IMR-90 (cell line): ENCODE results near the gene ANKFY1. TPM values are rescaled to one million over a fixed set of nuclear protein-coding genes. Genes with fewer than 3 reads are reported as not detected.

ENCODE experiments used
- ATAC-seq: fragments of 200-7000 bp; cut with Tn5 transposase; 2 replicates; pipeline ENCODE4 v1.9.1; 2020; ENCODE audit warnings: low read depth, mild to moderate bottlenecking, moderate library complexity
- BruUV-seq: library from RNA; stranded (reverse); fragments of 400-500 nt; replicated peaks from 2 replicates; lab custom pipeline; 2021; lab: Mats Ljungman, UMichigan
- CTCF ChIA-PET: fragments of 300-600 bp; formaldehyde crosslinking; extraction: SDS; loops from one replicate; lab custom pipeline; 2021; ENCODE audit warnings: antibody characterized with exemption; lab: Yijun Ruan, JAX
- POLR2A ChIA-PET: fragments of 300-600 bp; sonication (Branson Sonifier 250); formaldehyde crosslinking; loops from one replicate; lab custom pipeline; 2022; ENCODE audit warnings: antibody characterized with exemption; ENCODE audit not compliant: unreplicated experiment; lab: Charles Lee
- DNase-seq: peaks from one replicate; pipeline ENCODE4 v3.0.0; 2013
- H2AFZ ChIP-seq: replicated peaks from 2 replicates; pipeline ENCODE3; 2013; ENCODE audit warnings: low read length, mild to moderate bottlenecking; ENCODE audit not compliant: poor library complexity
- H2AK5ac ChIP-seq: 2 replicates; pipeline ENCODE4 v1.6.1; 2013; ENCODE audit warnings: low read depth, low read length, inconsistent platforms
- H2AK9ac ChIP-seq: replicated peaks from 2 replicates; pipeline ENCODE3; 2013; ENCODE audit warnings: mild to moderate bottlenecking, low read depth, low read length, moderate library complexity; ENCODE audit not compliant: poor library complexity
- H2BK120ac ChIP-seq: 2 replicates; pipeline ENCODE4 v1.6.1; 2013; ENCODE audit warnings: low read depth, low read length, inconsistent platforms
- H2BK15ac ChIP-seq: 3 replicates; pipeline ENCODE4 v1.6.1; 2013; ENCODE audit warnings: low read depth, low read length, inconsistent platforms
- H2BK20ac ChIP-seq: 2 replicates; pipeline ENCODE4 v1.6.1; 2013; ENCODE audit warnings: low read depth, mild to moderate bottlenecking, inconsistent platforms, low read length, moderate library complexity
- H2BK5ac ChIP-seq: 2 replicates; pipeline ENCODE4 v1.6.1; 2013; ENCODE audit warnings: mild to moderate bottlenecking, low read depth, low read length, inconsistent platforms; ENCODE audit not compliant: poor library complexity, severe bottlenecking
- H3K14ac ChIP-seq: replicated peaks from 2 replicates; pipeline ENCODE4 v1.6.1; 2013; ENCODE audit warnings: low read depth, low read length, inconsistent platforms
- H3K18ac ChIP-seq: 2 replicates; pipeline ENCODE4 v1.6.1; 2013; ENCODE audit warnings: low read depth, low read length, control low read depth
- H3K23ac ChIP-seq: 2 replicates; pipeline ENCODE4 v1.6.1; 2013; ENCODE audit warnings: low read depth, low read length, inconsistent platforms
- H3K27ac ChIP-seq: 2 replicates; pipeline ENCODE4 v1.5.1; 2013; ENCODE audit warnings: mild to moderate bottlenecking, control low read depth, low read length; ENCODE audit not compliant: insufficient read depth
- H3K27me3 ChIP-seq: 2 replicates; pipeline ENCODE4 v1.6.1; 2013; ENCODE audit warnings: low read length; ENCODE audit not compliant: control insufficient read depth, insufficient read depth
- H3K36me3 ChIP-seq: 2 replicates; pipeline ENCODE4 v1.6.1; 2013; ENCODE audit warnings: low read length, mixed read lengths; ENCODE audit not compliant: control insufficient read depth, insufficient read depth
- H3K4ac ChIP-seq: 2 replicates; pipeline ENCODE4 v1.6.1; 2013; ENCODE audit warnings: low read depth, low read length, inconsistent platforms
- H3K4me1 ChIP-seq: 2 replicates; pipeline ENCODE4 v1.6.1; 2013; ENCODE audit warnings: low read length, mixed read lengths; ENCODE audit not compliant: control insufficient read depth, insufficient read depth
- H3K4me2 ChIP-seq: 2 replicates; pipeline ENCODE4 v1.6.1; 2013; ENCODE audit warnings: low read depth, mild to moderate bottlenecking, control low read depth, low read length, moderate library complexity
- H3K4me3 ChIP-seq: 2 replicates; pipeline ENCODE4 v1.5.1; 2013; ENCODE audit warnings: low read depth, mild to moderate bottlenecking, control low read depth, low read length, moderate library complexity; ENCODE audit not compliant: insufficient read depth
- H3K56ac ChIP-seq: 2 replicates; pipeline ENCODE4 v1.6.1; 2013; ENCODE audit warnings: low read length, inconsistent platforms; ENCODE audit not compliant: insufficient read depth; ENCODE audit errors: extremely low read depth
- H3K79me1 ChIP-seq, 2 experiments: 2 replicates each; pipeline ENCODE4 v1.6.1; 2013; ENCODE audit warnings: low read length in 2 of 2, inconsistent platforms in 1 of 2, low read depth in 1 of 2
- H3K9ac ChIP-seq: 2 replicates; pipeline ENCODE4 v1.6.1; 2013; ENCODE audit warnings: low read depth, low read length, control low read depth
- H3K9me1 ChIP-seq: 2 replicates; pipeline ENCODE4 v1.6.1; 2013; ENCODE audit warnings: low read length, inconsistent platforms; ENCODE audit not compliant: insufficient read depth
- H3K9me3 ChIP-seq: 2 replicates; pipeline ENCODE4 v1.6.1; 2013; ENCODE audit warnings: low read length; ENCODE audit not compliant: control insufficient read depth, insufficient read depth
- H4K20me1 ChIP-seq: 2 replicates; pipeline ENCODE4 v1.6.1; 2013; ENCODE audit warnings: low read length, inconsistent platforms; ENCODE audit not compliant: insufficient read depth
- H4K5ac ChIP-seq: 2 replicates; pipeline ENCODE4 v1.6.1; 2013; ENCODE audit warnings: mild to moderate bottlenecking, low read depth, low read length, control low read depth
- H4K8ac ChIP-seq, 2 experiments: 2 replicates each; pipeline ENCODE4 v1.6.1; 2013; ENCODE audit warnings: low read depth in 2 of 2, low read length in 2 of 2, control low read depth in 1 of 2, inconsistent platforms in 1 of 2
- H4K91ac ChIP-seq: 2 replicates; pipeline ENCODE4 v1.6.1; 2013; ENCODE audit warnings: low read depth, low read length, inconsistent platforms; ENCODE audit not compliant: insufficient read depth
- MAFK ChIP-seq: IDR thresholded peaks from 2 replicates; pipeline ENCODE4 v1.6.1; 2012; ENCODE audit warnings: low read depth, low read length, improper control_type of control experiment
- MAZ ChIP-seq: IDR thresholded peaks from 2 replicates; pipeline ENCODE4 v1.6.1; 2012; ENCODE audit warnings: low read depth, mild to moderate bottlenecking, low read length, improper control_type of control experiment, moderate library complexity, borderline replicate concordance
- MXI1 ChIP-seq: IDR thresholded peaks from 2 replicates; pipeline ENCODE4 v1.6.1; 2012; ENCODE audit warnings: low read depth, mild to moderate bottlenecking, low read length, moderate library complexity, borderline replicate concordance
- NFE2L2 ChIP-seq: fragments of 150-350 bp; IDR thresholded peaks from 2 replicates; pipeline ENCODE4 v1.6.1; 2016; ENCODE audit warnings: low read depth, mild to moderate bottlenecking, low read length
- WGBS, 2 experiments: methylation state at CpG; one replicate each; pipeline versions ENCODE4 v1.1.5 to v1.1.7; 2013; ENCODE audit warnings: missing lambda C conversion rate in 2 of 2; ENCODE audit not compliant: insufficient read length in 1 of 2; ENCODE audit errors: extremely low coverage in 2 of 2; 5-methylcytosine and 5-hydroxymethylcytosine counted together
- dilution Hi-C: fragments of 300-500 bp; cut with HindIII; formaldehyde crosslinking; loops from one replicate; pipeline ENCODE4 v1.14.3; 2018; ENCODE audit warnings: low sequenced_read_pairs; ENCODE audit not compliant: unreplicated experiment
- in situ Hi-C: fragments of 300-500 bp; cut with MboI; formaldehyde crosslinking; loops from 3 replicates; pipeline ENCODE4 v1.14.3; 2019; ENCODE audit warnings: low sequenced_read_pairs, inconsistent platforms, mixed read lengths
- intact Hi-C: fragments of 100-400 bp; cut with micrococcal nuclease; formaldehyde crosslinking; loops from 2 replicates; pipeline ENCODE4 v1.10.0; 2022
- polyA plus RNA-seq, 3 experiments: library from polyadenylated mRNA; depleted of rRNA; stranded (reverse); fragments of >200 nt; gene quantifications; 2 replicates each; pipeline ENCODE4 v1.2.3, GENCODE V29; 2012; ENCODE audit warnings: low replicate concordance in 1 of 3
- total RNA-seq: library from RNA; depleted of rRNA; stranded (reverse); fragments of >200 nt; gene quantifications from 2 replicates; pipeline ENCODE4 v1.2.3, GENCODE V29; 2012

ANKFY1 gene
- total and polyA plus RNA-seq, 2 of the 4 experiments (the other 2 are of a cell fraction), result 32.3 to 48.9 TPM

DNA sequence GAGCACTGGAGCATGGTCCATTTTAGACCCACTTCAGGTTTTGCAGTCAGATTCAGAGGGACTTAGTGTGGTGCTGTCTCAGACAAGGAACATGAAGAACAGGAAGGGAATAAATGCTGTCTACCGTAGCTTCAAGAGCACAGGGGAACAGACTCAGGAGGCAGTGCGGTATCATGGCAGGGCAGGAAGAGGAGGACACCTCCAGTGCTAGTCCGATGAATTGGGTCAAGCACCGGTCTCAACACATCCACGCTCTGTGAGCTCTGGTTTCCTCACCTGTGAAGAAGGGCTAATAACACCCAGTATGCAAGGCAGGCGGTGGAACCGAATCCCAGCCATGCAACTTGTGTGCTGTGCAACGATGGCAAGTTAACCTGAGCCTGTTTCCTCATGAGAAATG, 3.6 kb upstream of the ANKFY1 start:
- Histone ChIP-seq H3K14ac (no peak overlapping the region), H3K56ac (no peak overlapping the region), H2BK5ac (no peak overlapping the region), H4K8ac (no peak overlapping the region), H3K18ac (no peak overlapping the region), H2BK20ac (no peak overlapping the region), H4K5ac (no peak overlapping the region), H3K23ac (no peak overlapping the region), H3K9me3 (no peaks in the 10 kb centered on the region), H3K4ac (no peak overlapping the region), H2AFZ (no peak overlapping the region), H3K4me2 (no peak overlapping the region), H3K27ac (no peak overlapping the region), H3K4me3 (no peak overlapping the region), H4K20me1 (peaks cover 7% of the 10 kb centered on the region; the same call in 1 of the 2 replicates), H2AK9ac (no peak overlapping the region), H2AK5ac (no peak overlapping the region), H2BK120ac (no peak overlapping the region), H3K9me1 (peaks cover 15% of the 10 kb centered on the region; the same call in 1 of the 2 replicates), H3K36me3 (peaks cover 12% of the 10 kb centered on the region), H4K91ac (no peak overlapping the region), H3K9ac (no peak overlapping the region), H3K4me1 (peaks cover 4% of the 10 kb centered on the region), H3K79me1 (peaks cover 10 to 31% of the 10 kb centered on the region in 2 experiments), H3K27me3 (no peaks in the 10 kb centered on the region), H2BK15ac (no peak overlapping the region)
- ChIA-PET POLR2A (no interaction called here), CTCF (no interaction called here)
- intact Hi-C loops, result no loop called here
- ATAC-seq, result no peak
- BruUV-seq, result no TSS peak
- no peak for DNase-seq
- in situ Hi-C loops, result no loop called here
- dilution Hi-C loops, result no loop called here
- 96% methylated on average over 8 of the region's 8 CpGs; no CpG with 5 or more reads in 1 of the 2 experiments for WGBS, 2 experiments
- TF ChIP-seq MXI1 (no peak), MAFK (no peak), NFE2L2 (no peak), MAZ (no peak)
